Ishikawa (cell line): ENCODE measurements around the gene TNS3.

Experiments used
- CREB1 ChIP-seq: IDR thresholded peaks from 2 replicates; pipeline ENCODE4 v1.6.1; 2012; ENCODE audit warnings: low read depth
- EP300 ChIP-seq: IDR thresholded peaks from 2 replicates; pipeline ENCODE4 v1.6.1; 2012; ENCODE audit warnings: borderline replicate concordance
- RAD21 ChIP-seq: IDR thresholded peaks from 2 replicates; pipeline ENCODE4 v1.6.1; 2012; ENCODE audit warnings: low read depth
- TAF1 ChIP-seq: IDR thresholded peaks from 2 replicates; pipeline ENCODE4 v1.6.1; 2012; ENCODE audit warnings: low read depth, mild to moderate bottlenecking
- TEAD4 ChIP-seq: IDR thresholded peaks from 2 replicates; pipeline ENCODE4 v1.6.1; 2012
- YY1 ChIP-seq: IDR thresholded peaks from 2 replicates; pipeline ENCODE4 v1.6.1; 2012; ENCODE audit warnings: low read depth

- TF ChIP-seq TAF1 (no peak), EP300 (no peak), TEAD4 (no peak), CREB1 (no peak), RAD21 (no peak), YY1 (no peak)
These were observed 170.0 kb downstream of the TNS3 start for GRCh38 chr7:47411901-47412300.
